ENCODE results near the gene ABHD12B.

The ABHD12B gene

DNA sequence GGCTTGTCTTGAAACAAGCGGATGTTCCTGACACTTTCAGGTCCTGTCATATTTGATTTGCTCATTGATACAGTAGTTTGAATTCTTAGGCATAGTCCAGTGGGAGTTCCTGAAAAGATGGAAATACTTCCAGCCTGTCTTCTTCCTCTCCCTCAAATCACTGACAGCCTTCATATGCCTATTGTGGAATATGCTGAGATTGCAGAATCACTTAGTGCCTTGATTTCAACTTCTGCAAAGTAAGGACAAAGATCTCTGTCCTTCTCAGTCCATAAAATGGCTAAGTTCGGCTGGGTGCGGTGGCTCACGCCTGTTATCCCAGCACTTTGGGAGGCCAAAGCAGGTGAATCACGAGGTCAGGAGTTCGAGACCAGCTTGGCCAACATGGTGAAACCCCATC, 79.2 kb downstream of the ABHD12B start:
- H3K36me3 ChIP-seq (ENCODE audit: control insufficient read depth, insufficient read depth, low read length): no peaks in the 10 kb centered on the region
- H3K27me3 ChIP-seq (ENCODE audit: control insufficient read depth, insufficient read depth, low read length): no peaks in the 10 kb centered on the region
- H3K9ac ChIP-seq (ENCODE audit: low read depth, low read length): no peak overlapping the region
- H3K27ac ChIP-seq (ENCODE audit: low read depth, low read length): no peak overlapping the region
- no peaks in the 10 kb centered on the region for H3K9me3 ChIP-seq (ENCODE audit: control insufficient read depth, insufficient read depth, low read length)
- H3K4me1 ChIP-seq (ENCODE audit: control insufficient read depth, insufficient read depth, low read length): peaks cover 10% of the 10 kb centered on the region
- no peak overlapping the region for H3K4me3 ChIP-seq (ENCODE audit: low read depth, low read length)

DNA sequence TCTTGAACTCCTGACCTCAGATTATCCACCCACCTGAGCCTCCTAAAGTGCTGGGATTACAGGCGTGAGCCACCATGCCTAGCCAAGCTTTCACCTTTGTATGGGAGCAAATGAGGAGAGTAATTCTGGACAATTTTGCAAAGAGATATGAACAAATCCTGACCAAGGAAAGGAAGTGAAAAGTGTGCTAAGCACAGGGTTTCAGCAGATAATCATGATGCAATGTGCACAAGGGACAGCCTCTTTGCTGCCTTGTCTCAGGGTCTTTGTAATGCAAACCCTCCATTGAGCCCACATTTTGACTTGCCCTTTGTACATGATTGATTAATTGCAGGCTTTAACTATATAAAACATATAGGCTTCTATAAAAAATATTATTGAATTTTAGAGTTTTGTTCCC, 81.6 kb downstream of the ABHD12B start:
- no peak overlapping the region for H3K27ac ChIP-seq (ENCODE audit: low read depth, low read length)
- peaks cover 5% of the 10 kb centered on the region for H3K4me1 ChIP-seq (ENCODE audit: control insufficient read depth, insufficient read depth, low read length)
- no peaks in the 10 kb centered on the region for H3K27me3 ChIP-seq (ENCODE audit: control insufficient read depth, insufficient read depth, low read length)
- no peak overlapping the region for H3K9ac ChIP-seq (ENCODE audit: low read depth, low read length)
- no peaks in the 10 kb centered on the region for H3K9me3 ChIP-seq (ENCODE audit: control insufficient read depth, insufficient read depth, low read length)
- no peaks in the 10 kb centered on the region for H3K36me3 ChIP-seq (ENCODE audit: control insufficient read depth, insufficient read depth, low read length)
- H3K4me3 ChIP-seq (ENCODE audit: low read depth, low read length): no peak overlapping the region
